SH-SY5Y (cell line): Measurements from ENCODE around the gene ABCA2.

Experiments
- GATA2 ChIP-seq: IDR thresholded peaks from 2 replicates; pipeline ENCODE4 v1.6.1; 2011; ENCODE audit warnings: mild to moderate bottlenecking, low read depth, low read length
- GATA3 ChIP-seq: IDR thresholded peaks from 2 replicates; pipeline ENCODE4 v1.6.1; 2011; ENCODE audit warnings: low read depth, mild to moderate bottlenecking, low read length, moderate library complexity

Gene ABCA2

GRCh38 chr9:136972335-136972734 is 55.7 kb downstream of the ABCA2 start:
- TF ChIP-seq GATA3 = no peak
- no peak for TF ChIP-seq GATA2

DNA sequence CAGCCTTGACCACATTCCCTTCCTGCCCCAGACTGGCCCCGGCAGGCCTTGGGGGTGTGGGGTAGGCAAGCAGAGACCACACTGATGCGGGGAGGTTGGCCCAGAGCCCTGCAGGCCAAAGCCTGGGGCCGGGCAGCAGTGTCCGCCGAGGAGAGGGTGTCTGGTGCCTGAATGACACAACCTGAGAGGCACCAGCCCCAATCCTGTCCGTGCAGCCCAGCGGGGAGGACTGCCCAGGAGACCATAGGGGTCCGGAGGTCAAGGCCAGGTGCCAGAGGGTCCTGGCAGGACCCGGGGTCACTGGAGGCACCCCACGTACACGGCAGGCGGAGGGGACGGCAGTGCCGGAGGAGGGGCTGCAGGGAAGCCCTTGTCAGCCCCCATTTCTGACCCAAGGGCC is 56.3 kb downstream of the ABCA2 start:
- TF ChIP-seq GATA3 (no peak), GATA2 (no peak)

DNA sequence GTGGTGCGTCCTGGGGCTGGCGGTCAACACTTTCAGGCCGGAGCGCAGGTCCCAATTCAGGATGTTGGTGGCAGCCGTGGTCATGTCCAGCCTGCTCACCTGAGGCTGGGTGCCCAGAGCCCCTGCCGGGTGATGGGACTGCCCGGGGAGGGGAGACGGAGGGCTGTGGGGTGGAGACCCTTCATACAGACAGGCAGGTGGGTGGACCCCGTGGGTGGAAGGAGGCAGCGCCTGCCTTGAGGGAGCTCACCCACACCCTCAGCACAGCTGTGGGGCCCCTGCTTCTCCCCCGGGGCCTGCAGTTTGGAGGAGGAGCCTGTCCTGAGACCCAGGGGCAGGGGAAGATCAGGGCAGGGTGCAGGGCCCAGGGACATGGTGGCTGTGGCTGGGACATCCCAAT is 57.7 kb downstream of the ABCA2 start:
- TF ChIP-seq GATA3 (no peak), GATA2 (no peak)

- TF ChIP-seq GATA3 = no peak
- TF ChIP-seq GATA2 = no peak
Measured at GRCh38 chr9:136969774-136970173, 58.3 kb downstream of the ABCA2 start.

DNA sequence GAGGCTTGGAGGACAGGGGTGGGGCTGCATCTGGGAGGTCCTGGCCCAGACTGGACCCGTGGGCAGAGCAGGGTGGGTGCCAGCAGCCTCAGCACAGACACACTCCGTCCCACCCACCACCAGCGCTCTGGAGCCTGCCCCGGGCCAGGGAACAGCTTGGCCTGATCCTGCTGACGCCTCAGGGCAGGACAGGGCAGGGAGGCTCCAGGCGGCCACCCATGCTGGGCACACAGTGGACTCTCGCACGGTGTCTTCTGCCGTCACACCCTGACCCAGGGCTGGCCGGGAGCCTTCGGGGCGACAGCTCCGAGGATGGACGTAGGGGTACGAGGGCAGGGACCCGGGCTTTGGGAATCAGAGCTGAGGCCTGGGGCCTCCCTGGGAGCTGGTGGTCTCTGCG is 58.9 kb downstream of the ABCA2 start:
- no peak for TF ChIP-seq GATA3
- no peak for TF ChIP-seq GATA2

GRCh38 chr9:136968333-136969127 is 59.5 kb downstream of the ABCA2 start:
- TF ChIP-seq GATA2 (no peak), GATA3 (no peak)

DNA sequence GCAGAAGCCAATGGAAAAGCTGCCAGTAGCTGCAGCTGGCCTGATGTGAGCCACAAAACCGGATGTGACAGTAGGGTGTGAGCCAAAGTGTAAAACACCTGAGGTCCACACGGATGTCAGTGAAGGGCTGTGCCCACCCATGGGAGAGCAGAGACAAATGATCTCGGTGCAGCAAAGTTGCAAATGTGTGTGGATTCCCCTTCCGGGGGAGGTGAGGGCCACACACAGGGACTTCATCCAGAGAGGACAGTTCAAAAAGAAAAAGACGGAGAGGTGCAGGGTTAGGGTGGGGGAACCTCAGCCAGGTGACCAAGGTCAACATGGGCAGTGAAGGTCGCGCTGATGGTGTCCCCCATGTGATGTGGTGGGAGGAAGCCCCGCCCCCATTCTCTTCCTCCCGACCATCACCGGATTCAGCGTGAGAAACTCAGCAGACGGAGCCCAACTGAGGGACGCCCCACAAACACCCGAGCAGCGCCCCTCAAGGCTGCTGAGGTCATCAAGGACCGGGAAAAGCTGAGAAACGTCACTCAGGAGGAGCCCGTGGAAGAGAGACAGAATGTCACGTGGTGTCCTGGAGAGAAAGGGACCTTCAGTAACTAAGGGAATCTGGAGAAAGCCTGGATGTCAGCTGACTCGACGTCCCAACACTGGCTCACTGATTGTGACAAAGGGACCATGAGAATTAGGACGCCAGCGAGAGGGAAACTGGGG is 62.1 kb downstream of the ABCA2 start:
- no peak for TF ChIP-seq GATA2
- TF ChIP-seq GATA3 = no peak

DNA sequence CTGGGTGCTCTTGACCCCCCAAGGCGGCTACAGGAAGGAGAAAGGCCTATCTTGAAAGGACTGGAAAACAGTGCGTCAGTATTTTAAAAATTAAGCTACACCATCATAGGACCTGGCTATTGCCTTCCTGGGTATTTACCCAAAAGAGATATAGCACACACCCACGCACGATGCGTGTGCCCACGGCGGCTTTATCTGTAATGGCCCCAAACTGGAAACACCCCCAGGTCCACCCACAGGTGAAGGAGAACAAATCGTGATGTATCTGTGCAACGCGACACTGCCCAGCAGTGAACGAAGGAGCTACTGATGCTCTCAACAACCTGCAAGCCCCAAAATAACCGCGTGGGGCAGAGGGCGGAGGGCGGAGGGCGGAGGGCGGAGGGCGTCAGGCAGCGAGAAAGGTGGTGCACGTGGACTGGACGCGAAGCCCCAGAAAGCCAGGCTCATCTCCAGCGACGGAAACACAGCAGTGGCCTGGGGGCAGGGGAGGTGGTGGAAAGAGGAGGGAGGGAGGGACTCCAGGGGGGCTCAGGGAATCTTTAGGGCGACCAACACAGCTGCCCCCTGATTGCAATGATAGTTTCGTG is 63.1 kb downstream of the ABCA2 start:
- TF ChIP-seq GATA3 = no peak

- TF ChIP-seq GATA3 (no peak), GATA2 (no peak)
Measured at GRCh38 chr9:136964171-136964689, 63.8 kb downstream of the ABCA2 start.

DNA sequence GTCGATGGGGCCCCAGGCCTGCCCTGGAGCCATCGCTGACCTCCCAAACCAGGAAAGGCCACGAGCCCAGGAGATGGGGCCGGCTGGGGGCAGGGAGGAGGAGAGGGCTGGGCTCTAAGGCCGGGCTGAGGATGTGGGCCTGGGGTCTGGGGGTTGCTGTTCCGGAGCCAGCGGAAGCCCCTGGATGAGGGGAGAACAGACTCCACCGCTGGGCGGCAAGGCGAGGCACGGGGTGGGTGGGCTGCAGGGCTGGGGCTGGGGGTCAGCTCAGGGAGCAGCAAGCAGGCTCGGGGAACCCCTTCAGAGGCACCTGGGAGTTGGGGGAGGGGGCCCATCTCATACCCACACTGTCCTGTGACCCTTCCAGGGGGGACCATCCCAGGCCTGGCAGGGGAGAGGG is 64.3 kb downstream of the ABCA2 start:
- no peak for TF ChIP-seq GATA3
- TF ChIP-seq GATA2 = no peak

- no peak for TF ChIP-seq GATA2
- no peak for TF ChIP-seq GATA3
Measured at GRCh38 chr9:136963341-136963740, 64.7 kb downstream of the ABCA2 start.

GRCh38 chr9:136962701-136963248 is 65.3 kb downstream of the ABCA2 start:
- TF ChIP-seq GATA3 = no peak
- TF ChIP-seq GATA2 = no peak

DNA sequence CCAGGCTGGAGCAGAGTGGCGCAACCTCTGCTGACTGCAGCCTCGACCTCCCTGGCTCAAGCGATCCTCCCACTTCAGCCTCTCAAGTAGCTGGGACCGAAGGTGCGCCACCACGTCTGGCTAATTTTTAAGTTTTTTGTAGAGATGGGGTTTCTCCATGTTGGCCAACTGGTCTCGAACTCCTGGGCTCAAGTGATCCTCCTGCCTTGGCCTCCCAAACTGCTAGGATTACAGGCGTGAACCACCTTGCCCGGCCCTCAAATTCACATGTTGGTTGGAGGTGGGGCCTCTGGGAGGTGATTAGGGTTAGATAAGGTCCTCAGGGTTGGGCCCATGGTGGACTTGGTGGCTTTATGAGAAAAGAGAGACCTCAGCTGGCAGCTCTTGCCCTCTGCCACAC is 65.9 kb downstream of the ABCA2 start:
- TF ChIP-seq GATA3 (no peak), GATA2 (no peak)

- TF ChIP-seq GATA2 = no peak
- no peak for TF ChIP-seq GATA3
Measured at GRCh38 chr9:136961279-136962065, 66.6 kb downstream of the ABCA2 start.

DNA sequence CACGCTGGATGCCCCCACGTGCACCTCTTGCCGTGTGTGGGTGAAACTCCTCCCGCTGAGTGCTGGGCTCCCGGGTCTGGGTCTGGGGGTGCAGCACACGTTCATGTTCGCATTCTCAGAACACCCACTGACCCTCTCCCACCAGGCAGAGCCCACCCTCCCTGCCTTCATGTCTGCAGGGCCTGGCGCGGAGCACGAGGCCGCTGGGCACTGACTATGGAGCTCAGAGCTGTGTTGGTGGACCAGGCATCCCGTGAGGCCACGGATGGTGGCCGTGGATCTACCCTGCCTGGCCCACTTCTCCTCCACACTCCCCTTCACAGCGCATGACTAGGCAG is 67.1 kb downstream of the ABCA2 start:
- TF ChIP-seq GATA2 (no peak), GATA3 (no peak)
